ENCODE data around the gene RRP9. TPM values are rescaled to one million over a fixed set of nuclear protein-coding genes. Genes with fewer than 3 reads are reported as not detected.

The RRP9 gene
- total and polyA plus RNA-seq, 2 donors (not counting 1 experiment from before 2014, with no cell fraction given): 16.7 to 21.9 TPM

- Histone ChIP-seq H3K27ac (ENCODE audit: low read length in 2 of 2) (peak overlapping the region; percentile 65 to 76), H2AFZ (ENCODE audit: insufficient read depth, low read depth, low read length, poor library complexity, severe bottlenecking) (peak overlapping the region; percentile 90), H3K9me3 (ENCODE audit: control extremely low read depth in 1 of 3, control insufficient read depth in 2 of 3, insufficient read depth in 1 of 3, low read length in 2 of 3) (no peaks in the 10 kb centered on the region), H3K4me2 (replicated peaks; ENCODE audit: low read depth, low read length, poor library complexity, severe bottlenecking) (peak overlapping the region; percentile 88), H3K79me2 (ENCODE audit: control insufficient read depth, insufficient read depth, low read length) (peaks cover 17% of the 10 kb centered on the region), H3K4me1 (ENCODE audit: control insufficient read depth in 2 of 2, insufficient read depth in 2 of 2, low read length in 2 of 2) (peaks cover 10 to 19% of the 10 kb centered on the region in 2 donors), H3K36me3 (replicated peaks in 1 of 2; ENCODE audit: control extremely low read depth in 1 of 2, control insufficient read depth in 1 of 2, extremely low read depth in 1 of 2, insufficient read depth in 2 of 2, low read length in 1 of 2) (peaks cover 0 to 5% of the 10 kb centered on the region in 2 experiments), H3K9ac (ENCODE audit: low read length) (peak overlapping the region; percentile 77), H4K20me1 (ENCODE audit: control insufficient read depth, insufficient read depth, low read length, poor library complexity, severe bottlenecking) (no peaks in the 10 kb centered on the region), H3K27me3 (replicated peaks in 1 of 4; ENCODE audit: control extremely low read depth in 1 of 4, control insufficient read depth in 3 of 4, insufficient read depth in 4 of 4, low read length in 3 of 4) (no peaks in the 10 kb centered on the region), H3K4me3 (ENCODE audit: control extremely low read depth in 1 of 5, extremely low read depth in 1 of 5, insufficient read depth in 1 of 5, low read depth in 2 of 5, low read length in 4 of 5) (peak overlapping the region; percentile 47 to 68 (median 58))
- 12% methylated on average over 4 of the region's 4 CpGs for WGBS (ENCODE audit: insufficient coverage)
- Mint-ChIP-seq H3K27me3 (no peaks in the 10 kb centered on the region), H3K4me1 (peaks cover 17% of the 10 kb centered on the region), H3K9me3 (ENCODE audit: insufficient read depth) (no peaks in the 10 kb centered on the region), H3K27ac (peak overlapping the region; percentile 93), H3K4me3 (peak overlapping the region; percentile 92)
- TF ChIP-seq EZH2 (IDR thresholded peaks at IDR 0.05; ENCODE audit: borderline replicate concordance, insufficient read depth, low read depth, low read length, poor library complexity, severe bottlenecking) (no peak), CTCF (IDR thresholded peaks at IDR 0.05) (peak; percentile 72)
- intact Hi-C loops (cut with micrococcal nuclease): no loop called here
- ChIA-PET CTCF (interaction anchor here (0.7 to 4.0 kb wide), 10 partner anchors 9 to 243 kb away, joined by 3 to 29 read pairs (median 4); partner anchors contain the start of genes ABHD14B, RPL29, RRP9 and TLR9), POLR2A (interaction anchor here (0.6 to 4.0 kb wide), 8 partner anchors 9 to 1638 kb away, joined by 3 to 25 read pairs (median 6); partner anchors contain the start of genes ABHD14A, ABHD14B, PCBP4 and POC1A)
- ATAC-seq (ENCODE audit: low read depth) (peak; percentile 46), DNase-seq (peak; percentile 63)
Measured at GRCh38 chr3:51982352-51982837, 40.7 kb upstream of the RRP9 start.

- no peak overlapping the region for H3K27ac ChIP-seq (ENCODE audit: low read length in 2 of 2)
- DNase-seq (no peak), ATAC-seq (ENCODE audit: low read depth) (no peak)
- H3K79me2 ChIP-seq (ENCODE audit: control insufficient read depth, insufficient read depth, low read length): peaks cover 17% of the 10 kb centered on the region
- no peak overlapping the region for H3K4me3 Mint-ChIP-seq
- H3K9me3 ChIP-seq (ENCODE audit: control extremely low read depth in 1 of 3, control insufficient read depth in 2 of 3, insufficient read depth in 1 of 3, low read length in 2 of 3): no peaks in the 10 kb centered on the region
- intact Hi-C loops (cut with micrococcal nuclease): no loop called here
- no peaks in the 10 kb centered on the region for H3K27me3 ChIP-seq (replicated peaks in 1 of 4; ENCODE audit: control extremely low read depth in 1 of 4, control insufficient read depth in 3 of 4, insufficient read depth in 4 of 4, low read length in 3 of 4)
- H3K9ac ChIP-seq (ENCODE audit: low read length): no peak overlapping the region
- H3K4me3 ChIP-seq (ENCODE audit: control extremely low read depth in 1 of 5, extremely low read depth in 1 of 5, insufficient read depth in 1 of 5, low read depth in 2 of 5, low read length in 4 of 5): no peak overlapping the region
- H2AFZ ChIP-seq (ENCODE audit: insufficient read depth, low read depth, low read length, poor library complexity, severe bottlenecking): no peak overlapping the region
- POLR2A ChIA-PET: interaction anchor here (1.5 kb wide), 1 partner anchor 15 kb away, joined by 4 read pairs; the partner anchor contains the start of gene RPL29
- peaks cover 30% of the 10 kb centered on the region for H3K4me1 Mint-ChIP-seq
- H3K27me3 Mint-ChIP-seq: no peaks in the 10 kb centered on the region
- peaks cover 0 to 5% of the 10 kb centered on the region in 2 experiments for H3K36me3 ChIP-seq (replicated peaks in 1 of 2; ENCODE audit: control extremely low read depth in 1 of 2, control insufficient read depth in 1 of 2, extremely low read depth in 1 of 2, insufficient read depth in 2 of 2, low read length in 1 of 2)
- H3K27ac Mint-ChIP-seq: no peak overlapping the region
- H3K4me1 ChIP-seq (ENCODE audit: control insufficient read depth in 2 of 2, insufficient read depth in 2 of 2, low read length in 2 of 2): peaks cover 16 to 26% of the 10 kb centered on the region in 2 donors
- no peaks in the 10 kb centered on the region for H3K9me3 Mint-ChIP-seq (ENCODE audit: insufficient read depth)
- no peak for TF ChIP-seq EZH2 (IDR thresholded peaks at IDR 0.05; ENCODE audit: borderline replicate concordance, insufficient read depth, low read depth, low read length, poor library complexity, severe bottlenecking)
- no peak for TF ChIP-seq CTCF (IDR thresholded peaks at IDR 0.05)
- CTCF ChIA-PET: no interaction called here
- H3K4me2 ChIP-seq (replicated peaks; ENCODE audit: low read depth, low read length, poor library complexity, severe bottlenecking): no peak overlapping the region
- WGBS (ENCODE audit: insufficient coverage): 98% methylated on average over 8 of the region's 10 CpGs
- H4K20me1 ChIP-seq (ENCODE audit: control insufficient read depth, insufficient read depth, low read length, poor library complexity, severe bottlenecking): no peaks in the 10 kb centered on the region
Measured at GRCh38 chr3:51980253-51980652, 38.5 kb upstream of the RRP9 start.

Data from B cell (primary cell).